ENCODE data around the gene CFAP251. TPM values are rescaled to one million over a fixed set of nuclear protein-coding genes. Genes with fewer than 3 reads are reported as not detected.
A peak's percentile ranks its signal among the peaks of the same experiment; 100 is the strongest.
"Not testable (repeated sequence)": the region's sequence is repeated elsewhere in the genome, so short reads cannot be mapped to it uniquely, and the experiment has no call there.

The CFAP251 gene
- total RNA-seq, 1 experiment from 2014 or later, result 2.0 TPM

DNA sequence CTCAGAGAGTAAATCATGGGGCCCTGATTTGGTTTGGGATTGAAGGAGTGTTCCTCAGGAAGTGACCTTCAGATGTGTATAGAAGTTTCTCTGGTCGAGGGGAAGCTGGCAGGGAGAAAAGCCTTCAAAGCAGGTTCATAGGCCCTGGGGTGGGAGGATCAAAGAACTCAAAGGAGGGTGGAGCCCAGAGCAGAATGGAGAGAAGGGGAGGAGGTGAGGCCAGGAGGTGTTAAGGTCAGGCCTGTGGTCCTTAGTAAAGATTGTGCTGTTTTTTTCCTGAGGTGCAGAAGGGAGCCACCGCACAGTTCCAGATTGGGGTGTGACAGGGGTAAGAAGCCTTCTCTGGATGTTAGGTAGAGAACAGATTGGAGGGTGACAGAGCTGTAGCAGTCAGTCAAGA lies 9.7 kb upstream of the CFAP251 start:
- DNase-seq (ENCODE audit: low read depth), result no peak

GRCh38 chr12:121911824-121912585 lies 6.4 kb upstream of the CFAP251 start:
- no peak for DNase-seq (ENCODE audit: low read depth)

DNA sequence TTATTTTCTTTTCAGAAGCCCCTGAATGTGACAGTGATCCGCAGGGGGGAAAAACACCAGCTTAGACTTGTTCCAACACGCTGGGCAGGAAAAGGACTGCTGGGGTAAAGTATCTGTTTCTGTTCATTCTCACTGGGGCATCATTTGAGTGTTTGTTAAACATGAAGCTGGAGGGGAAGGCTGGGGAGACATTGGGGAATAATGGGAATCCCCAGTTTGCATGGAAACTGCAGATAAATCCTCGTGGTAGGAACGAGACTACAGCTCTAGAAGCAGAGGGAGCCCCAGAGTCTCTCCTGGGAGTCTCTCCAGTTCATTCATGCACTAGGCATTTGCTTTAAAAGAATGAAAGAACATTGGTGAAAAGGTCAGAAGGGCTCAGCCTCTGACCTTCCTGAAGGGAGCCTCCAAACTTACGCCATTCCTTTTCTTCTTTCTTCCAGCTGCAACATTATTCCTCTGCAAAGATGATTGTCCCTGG lies 2.5 kb upstream of the CFAP251 start:
- DNase-seq (ENCODE audit: low read depth), result no peak

DNA sequence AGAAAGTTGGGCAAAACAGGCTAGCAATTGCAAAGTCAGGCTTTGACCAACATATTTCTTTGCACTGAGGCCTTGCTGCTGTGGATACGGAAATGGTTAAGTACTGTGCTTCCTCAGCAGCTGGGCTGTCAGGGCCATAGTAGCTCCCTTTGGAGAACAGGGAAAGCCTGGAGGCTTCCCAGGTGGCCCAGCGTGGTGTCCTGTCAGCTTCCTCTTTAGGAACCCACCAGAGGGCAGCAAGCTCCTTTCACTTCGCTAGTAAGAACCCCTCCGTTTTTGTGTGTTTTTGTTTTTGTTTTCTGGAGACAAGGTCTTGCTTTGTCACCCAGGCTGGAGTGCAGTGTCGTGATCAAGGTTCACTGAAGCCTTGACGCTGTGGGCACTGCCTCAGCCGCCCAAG lies 1.7 kb upstream of the CFAP251 start:
- DNase-seq (ENCODE audit: low read depth), result peak; percentile 12

GRCh38 chr12:121918679-121919038 lies 267 bp downstream of the CFAP251 start:
- no peak for DNase-seq (ENCODE audit: low read depth)

- no peak for DNase-seq (ENCODE audit: low read depth)
These were observed 2.7 kb downstream of the CFAP251 start for GRCh38 chr12:121921066-121921465.

- DNase-seq (ENCODE audit: low read depth), result peak; percentile 78
These were observed 6.9 kb downstream of the CFAP251 start for GRCh38 chr12:121925358-121925695.

GRCh38 chr12:121926874-121927706 lies 8.7 kb downstream of the CFAP251 start:
- no peak for DNase-seq (ENCODE audit: low read depth)

DNA sequence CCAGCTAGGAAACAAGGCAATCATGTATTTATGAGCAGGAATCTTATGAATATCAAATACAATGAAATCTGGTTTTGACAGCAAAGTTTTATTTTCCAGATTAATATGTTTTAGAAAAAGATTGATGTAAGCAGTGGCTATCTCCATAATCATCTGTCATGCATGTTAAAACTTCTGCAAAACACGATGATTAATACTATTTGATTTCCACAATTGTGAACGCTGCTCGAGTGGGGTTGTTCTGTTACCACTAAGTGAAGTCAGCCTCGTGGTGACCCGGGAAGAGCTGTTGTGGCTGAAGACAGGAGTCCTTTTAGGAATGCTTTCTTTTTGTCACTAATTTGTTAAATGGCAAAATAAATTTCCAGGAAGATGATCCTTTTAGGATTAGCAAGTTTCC lies 9.4 kb downstream of the CFAP251 start:
- DNase-seq (ENCODE audit: low read depth), result no peak

DNA sequence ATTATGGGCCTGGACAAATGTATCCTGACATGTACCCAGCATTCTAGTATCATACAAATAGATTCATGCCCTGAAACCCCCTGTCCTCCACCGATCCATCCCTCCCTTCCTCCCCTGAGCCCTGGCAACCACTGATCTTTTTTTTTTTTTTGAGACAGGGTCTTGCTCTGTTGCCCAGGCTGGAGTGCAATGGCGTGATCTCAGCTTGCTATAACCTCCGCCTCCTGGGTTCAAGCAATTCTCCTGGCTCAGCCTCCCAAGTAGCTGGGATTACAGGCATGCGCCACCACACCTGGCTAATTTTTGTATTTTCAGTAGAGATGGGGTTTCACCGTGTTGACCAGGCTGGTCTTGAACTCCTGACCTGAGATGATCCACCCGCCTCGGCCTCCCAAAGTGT lies 11.2 kb downstream of the CFAP251 start:
- not testable (repeated sequence) for DNase-seq (ENCODE audit: low read depth)

DNA sequence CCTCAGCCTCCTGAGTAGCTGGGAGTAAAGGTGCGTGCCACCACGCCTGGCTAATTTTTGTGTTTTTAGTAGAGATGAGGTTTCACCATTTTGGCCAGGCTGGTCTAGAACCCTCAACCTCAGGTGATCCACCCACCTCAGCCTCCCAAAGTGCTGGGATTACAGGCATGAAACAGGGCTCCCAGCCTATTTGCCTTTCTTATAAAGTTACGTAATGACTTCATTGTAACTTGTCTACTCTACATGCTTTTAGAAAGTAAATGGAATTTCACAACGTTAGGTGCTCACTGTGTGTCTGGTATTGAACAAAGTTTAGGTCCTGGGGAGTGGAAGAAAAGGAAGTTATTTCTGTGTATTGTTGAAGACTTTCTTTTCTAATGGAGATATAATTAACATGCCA lies 12.5 kb downstream of the CFAP251 start:
- DNase-seq (ENCODE audit: low read depth), result no peak

DNA sequence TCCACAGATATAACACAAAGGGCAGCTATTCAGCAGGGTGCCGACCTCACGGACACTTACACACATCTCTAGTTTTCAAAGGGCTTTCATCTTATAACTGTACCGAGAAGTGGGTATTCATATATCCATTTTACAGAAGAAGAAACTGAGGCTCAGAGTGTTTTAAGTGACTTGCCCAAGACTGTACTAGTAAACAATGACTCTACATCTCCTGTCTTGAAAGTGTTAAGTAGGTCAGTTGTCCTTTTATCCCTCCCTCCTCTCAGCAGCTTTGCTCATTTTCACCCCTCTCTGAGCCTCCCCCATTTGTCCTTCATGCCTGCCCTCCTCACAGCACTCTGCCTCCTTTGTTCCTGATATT lies 13.8 kb downstream of the CFAP251 start:
- no peak for DNase-seq (ENCODE audit: low read depth)

- no peak for DNase-seq (ENCODE audit: low read depth)
These were observed 14.6 kb downstream of the CFAP251 start for GRCh38 chr12:121932914-121933521.

GRCh38 chr12:121933522-121934308 lies 15.3 kb downstream of the CFAP251 start:
- peak; percentile 39 for DNase-seq (ENCODE audit: low read depth)

- no peak for DNase-seq (ENCODE audit: low read depth)
These were observed 15.9 kb downstream of the CFAP251 start for GRCh38 chr12:121934309-121934664.

DNA sequence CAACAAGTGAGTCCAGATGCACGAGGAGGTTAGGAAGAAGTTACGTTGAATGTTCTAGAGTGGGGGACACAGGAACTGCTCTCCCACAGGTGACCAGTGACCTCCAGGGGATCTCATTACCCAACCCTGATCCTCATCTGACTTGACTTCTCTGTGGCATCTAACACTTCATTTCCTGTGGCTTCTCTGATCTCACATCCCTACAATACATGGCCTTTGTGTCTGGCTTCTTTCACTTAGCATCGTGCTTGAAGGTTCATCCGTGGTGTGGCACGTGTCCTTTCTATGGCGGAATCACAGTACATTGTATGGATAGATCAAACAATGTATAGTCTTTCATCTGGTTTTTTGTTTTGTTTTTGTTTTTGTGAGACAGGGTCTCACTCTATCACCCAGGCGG lies 19.3 kb downstream of the CFAP251 start:
- no peak for DNase-seq (ENCODE audit: low read depth)

GRCh38 chr12:121939186-121939585 lies 20.8 kb downstream of the CFAP251 start:
- no peak for DNase-seq (ENCODE audit: low read depth)

- no peak for DNase-seq (ENCODE audit: low read depth)
These were observed 21.8 kb downstream of the CFAP251 start for GRCh38 chr12:121939992-121940766.

GRCh38 chr12:121942145-121942718 lies 23.8 kb downstream of the CFAP251 start:
- peak; percentile 35 for DNase-seq (ENCODE audit: low read depth)

DNA sequence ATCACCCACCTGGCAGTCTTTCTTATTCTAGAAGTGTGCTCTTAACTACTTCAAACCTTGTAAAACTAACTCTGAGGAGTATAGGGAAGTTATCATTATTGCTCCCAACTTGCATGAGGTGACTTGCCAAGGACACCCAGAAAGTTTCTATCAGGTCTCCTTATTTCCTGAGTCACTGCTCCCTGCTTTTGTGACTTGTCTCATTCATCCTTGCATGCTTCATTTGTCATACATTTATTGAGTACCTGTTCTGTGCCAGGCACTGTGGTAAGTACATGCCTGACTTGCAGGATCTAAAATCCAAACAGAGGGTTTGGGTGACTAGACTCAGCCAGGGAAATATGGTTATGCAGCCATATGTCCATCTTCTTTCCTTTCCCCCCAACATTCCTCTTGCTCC lies 25.5 kb downstream of the CFAP251 start:
- DNase-seq (ENCODE audit: low read depth), result no peak

Data from RPMI7951 (cell line).